Measurements from ENCODE around the gene HOXC11. TPM values are rescaled to one million over a fixed set of nuclear protein-coding genes. Genes with fewer than 3 reads are reported as not detected.
A peak's percentile ranks its signal among the peaks of the same experiment; 100 is the strongest.

The HOXC11 gene
- total and polyA plus RNA-seq, 8 donors: not detected

- intact Hi-C loops (cut with DNase I): no loop called here
- ATAC-seq: no peak
- H3K4me3 ChIP-seq: no peak overlapping the region
- no peak overlapping the region for H3K27ac ChIP-seq
- no peaks in the 10 kb centered on the region for H3K9me3 ChIP-seq
- peaks cover 4 to 59% (median 18%) of the 10 kb centered on the region in 4 donors for H3K27me3 ChIP-seq
- TF ChIP-seq, protein P1, sequence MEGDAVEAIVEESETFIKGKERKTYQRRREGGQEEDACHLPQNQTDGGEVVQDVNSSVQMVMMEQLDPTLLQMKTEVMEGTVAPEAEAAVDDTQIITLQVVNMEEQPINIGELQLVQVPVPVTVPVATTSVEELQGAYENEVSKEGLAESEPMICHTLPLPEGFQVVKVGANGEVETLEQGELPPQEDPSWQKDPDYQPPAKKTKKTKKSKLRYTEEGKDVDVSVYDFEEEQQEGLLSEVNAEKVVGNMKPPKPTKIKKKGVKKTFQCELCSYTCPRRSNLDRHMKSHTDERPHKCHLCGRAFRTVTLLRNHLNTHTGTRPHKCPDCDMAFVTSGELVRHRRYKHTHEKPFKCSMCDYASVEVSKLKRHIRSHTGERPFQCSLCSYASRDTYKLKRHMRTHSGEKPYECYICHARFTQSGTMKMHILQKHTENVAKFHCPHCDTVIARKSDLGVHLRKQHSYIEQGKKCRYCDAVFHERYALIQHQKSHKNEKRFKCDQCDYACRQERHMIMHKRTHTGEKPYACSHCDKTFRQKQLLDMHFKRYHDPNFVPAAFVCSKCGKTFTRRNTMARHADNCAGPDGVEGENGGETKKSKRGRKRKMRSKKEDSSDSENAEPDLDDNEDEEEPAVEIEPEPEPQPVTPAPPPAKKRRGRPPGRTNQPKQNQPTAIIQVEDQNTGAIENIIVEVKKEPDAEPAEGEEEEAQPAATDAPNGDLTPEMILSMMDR (IDR thresholded peaks at IDR 0.05): no peak
- DNase-seq: no peak
- 9 to 10% methylated on average over 49 of the region's 49 CpGs for WGBS, 2 donors
- no peak for FAIRE-seq
- H3K36me3 ChIP-seq: no peaks in the 10 kb centered on the region
- H3K4me1 ChIP-seq: no peaks in the 10 kb centered on the region
Measured at GRCh38 chr12:53935383-53936341, 37.3 kb upstream of the HOXC11 start.

DNA sequence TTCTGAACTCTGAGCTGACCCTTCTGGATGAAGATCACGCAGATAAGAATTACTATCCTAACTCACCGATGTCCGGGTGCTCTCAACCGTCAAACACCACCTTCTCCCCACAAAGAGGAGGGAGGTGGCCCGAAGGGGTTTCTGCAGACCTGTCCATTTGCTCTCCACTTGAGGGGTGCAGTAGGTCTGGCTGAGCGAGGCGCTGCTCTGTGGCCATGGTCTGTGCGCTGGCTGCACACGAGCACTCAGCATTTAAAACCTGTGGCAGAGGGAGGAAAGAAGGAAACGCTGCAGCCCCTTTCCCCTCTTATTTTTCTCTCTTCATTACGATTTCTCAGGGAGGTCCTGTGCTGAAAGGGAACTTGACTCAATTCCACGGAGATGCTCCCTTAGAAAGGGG lies 35.8 kb upstream of the HOXC11 start:
- 12 to 13% methylated on average over 12 of the region's 12 CpGs for WGBS, 2 donors
- Histone ChIP-seq H3K27ac (no peak overlapping the region), H3K4me1 (no peaks in the 10 kb centered on the region), H3K4me3 (no peak overlapping the region), H3K9me3 (no peaks in the 10 kb centered on the region), H3K27me3 (peaks cover 0 to 55% (median 15%) of the 10 kb centered on the region in 4 donors), H3K36me3 (no peaks in the 10 kb centered on the region)
- ATAC-seq: no peak
- DNase-seq: no peak
- FAIRE-seq: no peak
- TF ChIP-seq, protein P1 (IDR thresholded peaks at IDR 0.05): no peak
- intact Hi-C loops (cut with DNase I): no loop called here

GRCh38 chr12:53937596-53938325 lies 35.2 kb upstream of the HOXC11 start:
- peak overlapping the region in 1 of 4 donors; percentile 23 for H3K4me3 ChIP-seq
- FAIRE-seq (no peak), ATAC-seq (no peak), DNase-seq (no peak)
- H3K9me3 ChIP-seq: no peaks in the 10 kb centered on the region
- no peaks in the 10 kb centered on the region for H3K36me3 ChIP-seq
- no peak overlapping the region for H3K27ac ChIP-seq
- peaks cover 0 to 49% (median 16%) of the 10 kb centered on the region in 4 donors for H3K27me3 ChIP-seq
- intact Hi-C loops (cut with DNase I): no loop called here
- no peaks in the 10 kb centered on the region for H3K4me1 ChIP-seq
- TF ChIP-seq, protein P1 (IDR thresholded peaks at IDR 0.05): no peak
- WGBS, 2 donors: 16 to 22% methylated on average over 23 of the region's 23 CpGs

GRCh38 chr12:53938326-53939140 lies 34.4 kb upstream of the HOXC11 start, which contains the start of gene HOXC13:
TSS of gene HOXC13 (plus strand) at chr12:53938831. CDS start at chr12:53938907, 76 bp downstream.
- FAIRE-seq (no peak), ATAC-seq (peak; percentile 84 to 96 (median 92)), DNase-seq (peak; percentile 68 to 88 (median 82))
- Histone ChIP-seq H3K36me3 (no peaks in the 10 kb centered on the region), H3K27me3 (peaks cover 3 to 52% (median 20%) of the 10 kb centered on the region in 4 donors), H3K9me3 (no peaks in the 10 kb centered on the region), H3K4me3 (peak within 1 kb of the TSS in 2 of 4 donors; percentile 3 to 23), H3K27ac (no peak within 1 kb of the TSS), H3K4me1 (no peaks in the 10 kb centered on the region)
- TF ChIP-seq, protein P1 (IDR thresholded peaks at IDR 0.05): no peak
- WGBS, 2 donors: 5 to 6% methylated on average over 47 to 56 of the region's 56 CpGs
- intact Hi-C loops (cut with DNase I): no loop called here

All from pancreas (tissue), 10 donors.